ENCODE data around the gene ZFR2. TPM values are rescaled to one million over a fixed set of nuclear protein-coding genes. Genes with fewer than 3 reads are reported as not detected.
"Not testable (repeated sequence)": the region's sequence is repeated elsewhere in the genome, so short reads cannot be mapped to it uniquely, and the experiment has no call there.

The ZFR2 gene
- total RNA-seq, 2 donors from 2014 or later = not detected

GRCh38 chr19:3881272-3882040 lies 12.6 kb upstream of the ZFR2 start:
- no peak overlapping the region for H3K4me3 ChIP-seq
- no peaks in the 10 kb centered on the region for H3K36me3 ChIP-seq
- intact Hi-C loops (cut with DNase I) = no loop called here
- no peaks in the 10 kb centered on the region for H3K9me3 ChIP-seq
- DNase-seq = no peak
- peaks cover 31% of the 10 kb centered on the region for H3K27me3 ChIP-seq
- no peak overlapping the region for H3K27ac ChIP-seq
- TF ChIP-seq CTCF (IDR thresholded peaks at IDR 0.05) = no peak
- H3K9ac ChIP-seq (ENCODE audit: low read depth in 2 of 2, low read length in 2 of 2) = no peak overlapping the region
- H3K4me1 ChIP-seq = no peaks in the 10 kb centered on the region

GRCh38 chr19:3880471-3881271 lies 11.8 kb upstream of the ZFR2 start, which contains the start of gene ATCAY:
Gene ATCAY (plus strand): TSS chr19:3880685. CDS start chr19:3885768, 5,083 bp downstream.
- no peak for DNase-seq

GRCh38 chr19:3879656-3880055 lies 10.8 kb upstream of the ZFR2 start:
- TF ChIP-seq CTCF (IDR thresholded peaks at IDR 0.05) = no peak
- no peak for DNase-seq
- Histone ChIP-seq H3K9ac (ENCODE audit: low read depth in 2 of 2, low read length in 2 of 2) (no peak overlapping the region), H3K9me3 (no peaks in the 10 kb centered on the region), H3K36me3 (no peaks in the 10 kb centered on the region), H3K4me3 (no peak overlapping the region), H3K27me3 (peaks cover 31% of the 10 kb centered on the region), H3K27ac (no peak overlapping the region), H3K4me1 (no peaks in the 10 kb centered on the region)
- intact Hi-C loops (cut with DNase I) = no loop called here

More at GRCh38 chr19:3880471-3881271, 11.8 kb upstream of the ZFR2 start, which contains the start of gene ATCAY:
- H3K4me3 ChIP-seq = no peak within 1 kb of the TSS
- no peak for TF ChIP-seq CTCF (IDR thresholded peaks at IDR 0.05)
- peaks cover 31% of the 10 kb centered on the region for H3K27me3 ChIP-seq
- no peaks in the 10 kb centered on the region for H3K36me3 ChIP-seq
- intact Hi-C loops (cut with DNase I) = no loop called here
- H3K27ac ChIP-seq = no peak within 1 kb of the TSS
- no peaks in the 10 kb centered on the region for H3K9me3 ChIP-seq
- no peaks in the 10 kb centered on the region for H3K4me1 ChIP-seq
- H3K9ac ChIP-seq (ENCODE audit: low read depth in 2 of 2, low read length in 2 of 2) = no peak within 1 kb of the TSS

GRCh38 chr19:3874695-3875094 lies 5.9 kb upstream of the ZFR2 start:
- H3K36me3 ChIP-seq; DNase-seq; H3K9ac ChIP-seq (ENCODE audit: low read depth in 2 of 2, low read length in 2 of 2); intact Hi-C loops (cut with DNase I); H3K27ac ChIP-seq; H3K4me1 ChIP-seq; H3K4me3 ChIP-seq; H3K9me3 ChIP-seq; H3K27me3 ChIP-seq: not testable (repeated sequence)

GRCh38 chr19:3873151-3873550 lies 4.3 kb upstream of the ZFR2 start:
- H3K36me3 ChIP-seq = no peaks in the 10 kb centered on the region
- peaks cover 13% of the 10 kb centered on the region for H3K27me3 ChIP-seq
- no peak overlapping the region for H3K4me3 ChIP-seq
- H3K9ac ChIP-seq (ENCODE audit: low read depth in 2 of 2, low read length in 2 of 2) = no peak overlapping the region
- TF ChIP-seq CTCF (IDR thresholded peaks at IDR 0.05) = no peak
- H3K27ac ChIP-seq = no peak overlapping the region
- DNase-seq = no peak
- intact Hi-C loops (cut with DNase I) = no loop called here
- H3K9me3 ChIP-seq = no peaks in the 10 kb centered on the region
- H3K4me1 ChIP-seq = no peaks in the 10 kb centered on the region
